Osteoblast (primary cell): ENCODE measurements around the gene MPO. TPM values are rescaled to one million over a fixed set of nuclear protein-coding genes. Genes with fewer than 3 reads are reported as not detected.

Experiments used
- DNase-seq: peaks from one replicate; pipeline ENCODE4 v3.0.0; 2011; ENCODE audit warnings: low spot score, mixed read lengths; ENCODE audit not compliant: insufficient read length; ENCODE audit errors: missing footprints
- H2AFZ ChIP-seq: 2 replicates; pipeline ENCODE4 v1.6.0; 2011; ENCODE audit warnings: mild to moderate bottlenecking, low read length
- H3K27ac ChIP-seq: 2 replicates; pipeline ENCODE4 v1.5.1; 2011; ENCODE audit warnings: mild to moderate bottlenecking, low read depth, low read length, moderate library complexity
- H3K27me3 ChIP-seq: 2 replicates; pipeline ENCODE4 v1.6.0; 2012; ENCODE audit warnings: mild to moderate bottlenecking, control low read depth, inconsistent platforms, low read length, moderate library complexity; ENCODE audit not compliant: insufficient read depth
- H3K36me3 ChIP-seq: 2 replicates; pipeline ENCODE4 v1.5.1; 2011; ENCODE audit warnings: mild to moderate bottlenecking, low read length, control low read depth, moderate library complexity; ENCODE audit not compliant: insufficient read depth
- H3K4me1 ChIP-seq: 2 replicates; pipeline ENCODE4 v1.5.1; 2011; ENCODE audit warnings: mild to moderate bottlenecking, low read length, control low read depth, moderate library complexity; ENCODE audit not compliant: insufficient read depth
- H3K4me2 ChIP-seq: 2 replicates; pipeline ENCODE4 v1.6.0; 2011; ENCODE audit warnings: mild to moderate bottlenecking, low read length; ENCODE audit not compliant: insufficient read depth
- H3K4me3 ChIP-seq: fragments of 200-600 bp; sonication (generic); 3 replicates; pipeline ENCODE4 v1.5.1; 2012; ENCODE audit warnings: mild to moderate bottlenecking, low read length, inconsistent platforms; ENCODE audit not compliant: insufficient read depth
- H3K79me2 ChIP-seq: 2 replicates; pipeline ENCODE4 v1.6.0; 2012; ENCODE audit warnings: mild to moderate bottlenecking, low read length, control low read depth, inconsistent platforms; ENCODE audit not compliant: insufficient read depth
- H3K9me3 ChIP-seq: 2 replicates; pipeline ENCODE4 v1.5.1; 2011; ENCODE audit warnings: low read depth, low read length, control low read depth
- H4K20me1 ChIP-seq: 2 replicates; pipeline ENCODE4 v1.6.0; 2012; ENCODE audit warnings: mild to moderate bottlenecking, low read length, control low read depth; ENCODE audit not compliant: insufficient read depth
- total RNA-seq: library from RNA; depleted of rRNA; stranded (reverse); fragments of >200 nt; gene quantifications from 2 replicates; pipeline ENCODE4 v1.2.3, GENCODE V29; 2012
- TF ChIP-seq, protein P1 (sequence below): IDR thresholded peaks from 2 replicates; pipeline ENCODE4 v1.5.1; 2011; ENCODE audit warnings: mild to moderate bottlenecking, low read depth, low read length, moderate library complexity; ENCODE audit errors: extremely low read depth

The MPO gene, protein sequence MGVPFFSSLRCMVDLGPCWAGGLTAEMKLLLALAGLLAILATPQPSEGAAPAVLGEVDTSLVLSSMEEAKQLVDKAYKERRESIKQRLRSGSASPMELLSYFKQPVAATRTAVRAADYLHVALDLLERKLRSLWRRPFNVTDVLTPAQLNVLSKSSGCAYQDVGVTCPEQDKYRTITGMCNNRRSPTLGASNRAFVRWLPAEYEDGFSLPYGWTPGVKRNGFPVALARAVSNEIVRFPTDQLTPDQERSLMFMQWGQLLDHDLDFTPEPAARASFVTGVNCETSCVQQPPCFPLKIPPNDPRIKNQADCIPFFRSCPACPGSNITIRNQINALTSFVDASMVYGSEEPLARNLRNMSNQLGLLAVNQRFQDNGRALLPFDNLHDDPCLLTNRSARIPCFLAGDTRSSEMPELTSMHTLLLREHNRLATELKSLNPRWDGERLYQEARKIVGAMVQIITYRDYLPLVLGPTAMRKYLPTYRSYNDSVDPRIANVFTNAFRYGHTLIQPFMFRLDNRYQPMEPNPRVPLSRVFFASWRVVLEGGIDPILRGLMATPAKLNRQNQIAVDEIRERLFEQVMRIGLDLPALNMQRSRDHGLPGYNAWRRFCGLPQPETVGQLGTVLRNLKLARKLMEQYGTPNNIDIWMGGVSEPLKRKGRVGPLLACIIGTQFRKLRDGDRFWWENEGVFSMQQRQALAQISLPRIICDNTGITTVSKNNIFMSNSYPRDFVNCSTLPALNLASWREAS
- under 0.01 TPM in 1 of 2 replicates, not detected in the other for total RNA-seq

DNA sequence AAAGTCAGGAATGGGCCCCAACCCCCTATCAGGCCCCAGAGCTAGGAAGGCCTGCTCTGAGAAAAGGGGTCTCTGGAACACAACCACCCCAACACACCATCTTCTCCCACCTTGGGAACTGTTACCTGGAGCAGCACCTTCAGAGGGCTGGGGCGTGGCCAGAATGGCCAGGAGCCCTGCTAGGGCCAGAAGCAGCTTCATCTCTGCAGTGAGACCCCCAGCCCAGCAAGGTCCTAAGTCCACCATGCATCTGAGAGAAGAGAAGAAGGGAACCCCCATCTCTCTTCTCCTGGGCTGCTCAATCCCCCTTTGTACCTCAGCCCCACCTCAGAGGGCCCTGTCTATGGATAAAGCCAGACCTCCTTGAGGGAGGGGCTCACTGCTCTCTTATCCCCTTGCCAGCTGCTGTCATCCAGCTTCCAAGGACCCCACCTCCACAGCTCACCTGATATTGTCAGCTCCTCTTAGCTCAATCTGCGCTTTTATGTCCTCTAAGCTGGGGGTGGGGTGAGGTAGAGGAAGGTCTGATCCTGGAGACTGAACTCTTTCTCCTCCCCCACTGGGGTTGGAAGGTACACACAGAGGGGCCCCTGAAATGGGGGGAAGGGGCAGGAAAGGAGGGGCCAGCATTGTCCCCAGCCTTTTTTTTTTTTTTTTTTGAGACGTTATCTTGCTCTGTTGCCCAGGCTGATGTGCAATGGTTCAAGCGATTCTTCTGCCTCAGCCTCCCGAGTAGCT is at the start of gene MPO:
TSS of gene MPO (minus strand) at position 456 of the 738 bp plus-strand sequence. CDS start at position 279, 177 bp downstream.
- Histone ChIP-seq H4K20me1 (no peaks in the 10 kb centered on the region), H3K4me2 (no peak within 1 kb of the TSS), H3K4me1 (no peaks in the 10 kb centered on the region), H2AFZ (no peak within 1 kb of the TSS), H3K27ac (no peak within 1 kb of the TSS), H3K79me2 (no peaks in the 10 kb centered on the region), H3K27me3 (peaks cover 7% of the 10 kb centered on the region), H3K9me3 (no peaks in the 10 kb centered on the region), H3K4me3 (no peak within 1 kb of the TSS), H3K36me3 (no peaks in the 10 kb centered on the region)
- TF ChIP-seq, protein P1, sequence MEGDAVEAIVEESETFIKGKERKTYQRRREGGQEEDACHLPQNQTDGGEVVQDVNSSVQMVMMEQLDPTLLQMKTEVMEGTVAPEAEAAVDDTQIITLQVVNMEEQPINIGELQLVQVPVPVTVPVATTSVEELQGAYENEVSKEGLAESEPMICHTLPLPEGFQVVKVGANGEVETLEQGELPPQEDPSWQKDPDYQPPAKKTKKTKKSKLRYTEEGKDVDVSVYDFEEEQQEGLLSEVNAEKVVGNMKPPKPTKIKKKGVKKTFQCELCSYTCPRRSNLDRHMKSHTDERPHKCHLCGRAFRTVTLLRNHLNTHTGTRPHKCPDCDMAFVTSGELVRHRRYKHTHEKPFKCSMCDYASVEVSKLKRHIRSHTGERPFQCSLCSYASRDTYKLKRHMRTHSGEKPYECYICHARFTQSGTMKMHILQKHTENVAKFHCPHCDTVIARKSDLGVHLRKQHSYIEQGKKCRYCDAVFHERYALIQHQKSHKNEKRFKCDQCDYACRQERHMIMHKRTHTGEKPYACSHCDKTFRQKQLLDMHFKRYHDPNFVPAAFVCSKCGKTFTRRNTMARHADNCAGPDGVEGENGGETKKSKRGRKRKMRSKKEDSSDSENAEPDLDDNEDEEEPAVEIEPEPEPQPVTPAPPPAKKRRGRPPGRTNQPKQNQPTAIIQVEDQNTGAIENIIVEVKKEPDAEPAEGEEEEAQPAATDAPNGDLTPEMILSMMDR = no peak
- DNase-seq = peak; percentile 76

DNA sequence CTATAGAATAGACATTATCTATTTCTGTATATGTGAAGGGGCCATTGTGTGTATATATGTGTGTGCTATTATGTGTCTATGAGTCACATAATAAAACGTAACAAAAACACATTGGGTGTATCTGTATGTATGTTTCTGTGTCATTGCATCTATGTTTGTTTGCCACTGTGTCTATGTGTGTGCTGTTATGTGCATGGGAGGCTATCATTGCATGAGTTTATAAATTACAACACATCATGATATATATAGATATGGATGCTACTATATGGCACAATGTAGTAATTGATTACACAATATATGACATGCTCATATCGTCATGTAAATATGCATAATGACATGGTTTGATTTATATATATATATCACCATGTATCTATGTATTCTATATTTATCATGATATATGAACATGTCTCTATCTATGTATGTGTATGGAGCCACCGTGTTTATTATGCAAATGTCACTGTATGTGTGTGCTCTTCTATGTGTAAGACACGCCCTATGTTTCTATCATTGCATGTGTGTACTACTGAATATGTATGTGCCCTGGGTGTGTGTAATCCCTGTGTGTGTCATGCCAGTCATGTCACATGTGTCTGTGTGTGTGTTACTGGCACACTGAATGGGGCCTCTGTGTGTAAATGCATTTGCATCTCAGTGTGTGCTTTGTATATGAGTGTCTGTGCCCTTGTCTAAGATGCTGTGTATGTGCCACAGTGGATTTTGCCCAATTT is 49.2 kb upstream of the MPO start:
- Histone ChIP-seq H3K27ac (no peak overlapping the region), H4K20me1 (no peaks in the 10 kb centered on the region), H2AFZ (no peak overlapping the region), H3K4me3 (no peak overlapping the region), H3K79me2 (no peaks in the 10 kb centered on the region), H3K4me2 (no peak overlapping the region), H3K4me1 (no peaks in the 10 kb centered on the region), H3K9me3 (no peaks in the 10 kb centered on the region), H3K36me3 (no peaks in the 10 kb centered on the region), H3K27me3 (peaks cover 5% of the 10 kb centered on the region)
- TF ChIP-seq, protein P1 = no peak
- DNase-seq = no peak

DNA sequence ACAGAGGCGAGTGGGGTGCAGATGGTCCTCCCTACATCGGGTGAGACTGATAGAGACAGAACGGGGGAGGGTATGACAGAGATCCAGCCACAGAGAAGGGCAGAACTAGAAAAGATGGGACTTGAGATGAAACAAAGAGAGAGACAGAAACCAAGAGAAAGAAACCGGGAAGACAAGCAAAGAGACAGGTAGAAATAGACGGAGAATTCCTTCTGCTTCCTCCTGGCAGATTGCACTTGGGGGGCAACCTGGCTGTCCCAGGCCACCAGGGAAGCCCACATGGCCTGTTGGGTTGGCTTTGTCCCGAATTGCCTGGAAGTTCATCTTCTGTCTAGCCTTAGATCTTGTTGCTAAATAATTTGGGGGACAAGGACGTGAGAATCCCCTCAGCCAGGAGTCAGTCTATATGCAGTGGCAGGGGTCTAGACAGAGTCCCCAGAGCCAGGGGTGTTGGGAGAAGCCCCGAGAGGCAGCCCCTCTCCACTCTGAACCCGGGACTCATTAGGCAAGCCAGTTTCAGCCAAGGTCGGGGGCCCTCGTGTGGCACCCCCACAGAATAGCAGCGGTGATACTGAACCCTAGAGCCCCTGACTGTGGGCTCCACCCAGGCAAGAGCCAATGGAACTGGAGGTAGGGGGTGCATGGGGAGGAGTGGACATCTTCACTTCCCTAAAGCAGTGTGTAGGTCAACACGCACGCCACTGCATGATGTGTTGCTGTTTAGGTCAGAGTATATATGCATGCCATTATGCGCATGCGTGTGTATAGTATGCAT is 48.5 kb upstream of the MPO start:
- H3K4me2 ChIP-seq = no peak overlapping the region
- no peak overlapping the region for H3K27ac ChIP-seq

More for the DNA sequence above, 48.5 kb upstream of the MPO start:
- no peaks in the 10 kb centered on the region for H3K4me1 ChIP-seq
- TF ChIP-seq, protein P1 = peak; percentile 27
- H3K4me3 ChIP-seq = no peak overlapping the region
- peak; percentile 92 for DNase-seq
- no peaks in the 10 kb centered on the region for H3K36me3 ChIP-seq
- H3K27me3 ChIP-seq = peaks cover 8% of the 10 kb centered on the region
- no peaks in the 10 kb centered on the region for H4K20me1 ChIP-seq
- H3K79me2 ChIP-seq = no peaks in the 10 kb centered on the region
- no peaks in the 10 kb centered on the region for H3K9me3 ChIP-seq
- H2AFZ ChIP-seq = no peak overlapping the region
